ENCODE data around the gene YBX1. TPM values are rescaled to one million over a fixed set of nuclear protein-coding genes. Genes with fewer than 3 reads are reported as not detected.

The YBX1 gene
- total RNA-seq, result 100 to 1,000 TPM; 340 to 372 TPM
- total RNA-seq, result 412 to 502 reads per million in 2 donors

DNA sequence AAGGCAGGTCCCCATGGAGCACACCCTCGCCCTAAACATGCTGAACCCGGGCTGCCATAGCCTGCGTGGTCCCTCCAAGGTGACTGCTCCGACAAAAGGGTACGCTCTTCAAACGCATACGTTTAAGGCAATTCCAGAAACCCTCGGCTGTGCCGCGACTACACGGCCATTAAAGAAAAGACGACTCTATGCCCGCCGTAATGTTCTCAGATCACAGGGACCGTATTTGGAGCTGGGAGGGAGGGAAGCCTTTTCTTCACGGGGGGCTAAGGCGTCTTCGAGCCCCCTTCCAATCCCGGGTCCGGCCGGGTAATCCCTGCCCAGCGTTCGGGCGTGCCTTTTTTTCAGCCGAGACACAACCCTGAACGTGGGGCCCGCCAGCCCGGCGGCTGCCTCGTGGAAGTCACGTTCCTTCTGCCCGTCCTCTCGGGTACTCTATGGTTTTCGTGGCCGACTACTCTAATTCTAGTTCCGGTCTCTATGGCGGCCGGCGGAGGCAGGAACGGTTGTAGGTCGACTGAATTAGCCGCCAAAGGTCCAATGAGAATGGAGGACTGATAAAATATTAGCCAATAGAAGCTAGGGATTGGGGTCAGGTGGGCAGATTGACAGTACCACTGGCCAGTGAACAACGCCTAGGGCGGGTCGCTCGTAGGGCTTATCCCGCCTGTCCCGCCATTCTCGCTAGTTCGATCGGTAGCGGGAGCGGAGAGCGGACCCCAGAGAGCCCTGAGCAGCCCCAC, at the start of gene YBX1:
Gene YBX1, plus strand, starts transcription at position 678 of the 743 bp plus-strand sequence. CDS start 148 bp downstream, outside the sequence.
- H3K9me3 ChIP-seq (ENCODE audit: control insufficient read depth, low read length, poor library complexity, severe bottlenecking), result no peaks in the 10 kb centered on the region

DNA sequence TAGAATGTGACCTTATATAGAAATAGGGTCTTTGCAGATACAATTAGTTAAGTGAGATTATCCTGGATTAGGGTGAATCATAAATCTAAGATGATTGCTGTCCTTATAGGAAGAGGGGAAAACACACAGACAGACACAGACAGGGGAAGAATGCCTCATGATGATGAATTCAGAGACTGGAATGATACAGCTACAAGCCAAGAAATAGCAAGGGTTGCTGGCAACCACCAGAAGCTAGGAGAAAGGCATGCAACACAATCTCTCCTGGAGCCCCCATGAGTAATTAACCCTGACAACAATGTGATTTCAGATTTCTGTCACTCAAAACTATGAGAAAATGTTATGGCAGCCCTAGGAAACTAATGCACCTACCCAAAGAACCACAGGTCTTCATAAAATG, 43.1 kb upstream of the YBX1 start:
- no peaks in the 10 kb centered on the region for H3K4me1 Mint-ChIP-seq
- no peak for ATAC-seq
- no peaks in the 10 kb centered on the region for H3K9me3 ChIP-seq (ENCODE audit: control insufficient read depth, low read length, poor library complexity, severe bottlenecking)
- H3K36me3 Mint-ChIP-seq (ENCODE audit: low read depth), result peaks cover 2% of the 10 kb centered on the region
- H3K4me3 Mint-ChIP-seq, result no peak overlapping the region
- H3K27me3 Mint-ChIP-seq, result no peaks in the 10 kb centered on the region
- H3K27ac Mint-ChIP-seq, result no peak overlapping the region
- DNase-seq, result no peak

More for the DNA sequence above, at the start of gene YBX1:
- Mint-ChIP-seq H3K4me1 (peaks cover 47% of the 10 kb centered on the region), H3K27ac (peak within 1 kb of the TSS; percentile 95), H3K4me3 (peak within 1 kb of the TSS; percentile 96), H3K36me3 (ENCODE audit: low read depth) (peaks cover 9% of the 10 kb centered on the region), H3K27me3 (no peaks in the 10 kb centered on the region)
- ATAC-seq (peak; percentile 92), DNase-seq (peak; percentile 81 to 92 (median 90))

DNA sequence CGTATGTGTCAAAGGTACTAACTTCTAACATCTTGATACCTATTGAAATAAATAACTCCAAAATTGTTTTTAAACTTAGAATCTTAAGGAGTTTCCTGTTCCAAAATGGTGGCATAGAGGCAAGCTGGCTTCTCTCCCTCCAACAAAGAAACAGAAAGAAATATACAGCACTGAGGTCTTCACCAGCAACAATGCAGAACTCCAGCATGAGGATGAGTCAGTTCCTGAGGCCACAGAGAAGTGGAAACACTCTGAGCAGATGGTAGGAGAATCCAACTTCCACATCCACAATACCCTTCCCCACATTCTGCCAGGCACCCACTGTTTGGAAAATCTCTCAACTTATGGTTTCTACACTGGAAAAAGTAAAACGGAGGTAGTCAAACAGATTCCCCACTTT, 36.2 kb upstream of the YBX1 start:
- no peak overlapping the region for H3K4me3 Mint-ChIP-seq

DNA sequence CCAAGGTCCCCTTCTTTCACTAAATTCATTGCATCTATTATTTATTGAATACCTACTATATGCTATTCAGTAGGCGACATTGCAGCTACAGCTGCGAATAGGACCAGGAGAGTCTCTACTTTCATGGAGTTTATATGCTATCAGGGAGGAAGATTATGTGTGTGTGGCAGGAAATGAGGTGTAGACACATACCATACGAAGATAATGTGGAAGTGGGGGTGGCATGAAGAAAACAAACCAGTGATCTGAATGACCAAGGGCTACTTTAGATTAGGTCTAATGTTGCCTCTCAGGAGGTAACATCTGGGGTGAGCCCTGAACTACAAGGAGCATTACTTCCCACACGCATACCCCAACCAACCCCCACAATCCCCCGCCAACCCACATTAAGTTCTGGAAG, 25.0 kb upstream of the YBX1 start:
- H3K27ac Mint-ChIP-seq, result peak overlapping the region; percentile 88
- H3K27me3 Mint-ChIP-seq, result no peaks in the 10 kb centered on the region
- DNase-seq (no peak), ATAC-seq (no peak)
- peaks cover 2% of the 10 kb centered on the region for H3K36me3 Mint-ChIP-seq (ENCODE audit: low read depth)
- H3K9me3 ChIP-seq (ENCODE audit: control insufficient read depth, low read length, poor library complexity, severe bottlenecking), result no peaks in the 10 kb centered on the region
- H3K4me3 Mint-ChIP-seq, result peak overlapping the region; percentile 98
- H3K4me1 Mint-ChIP-seq, result peaks cover 23% of the 10 kb centered on the region

More for the DNA sequence above, 36.2 kb upstream of the YBX1 start:
- Mint-ChIP-seq H3K4me1 (no peaks in the 10 kb centered on the region), H3K36me3 (ENCODE audit: low read depth) (peaks cover 2% of the 10 kb centered on the region), H3K27ac (no peak overlapping the region), H3K27me3 (no peaks in the 10 kb centered on the region)
- DNase-seq (no peak), ATAC-seq (no peak)
- H3K9me3 ChIP-seq (ENCODE audit: control insufficient read depth, low read length, poor library complexity, severe bottlenecking), result no peaks in the 10 kb centered on the region

DNA sequence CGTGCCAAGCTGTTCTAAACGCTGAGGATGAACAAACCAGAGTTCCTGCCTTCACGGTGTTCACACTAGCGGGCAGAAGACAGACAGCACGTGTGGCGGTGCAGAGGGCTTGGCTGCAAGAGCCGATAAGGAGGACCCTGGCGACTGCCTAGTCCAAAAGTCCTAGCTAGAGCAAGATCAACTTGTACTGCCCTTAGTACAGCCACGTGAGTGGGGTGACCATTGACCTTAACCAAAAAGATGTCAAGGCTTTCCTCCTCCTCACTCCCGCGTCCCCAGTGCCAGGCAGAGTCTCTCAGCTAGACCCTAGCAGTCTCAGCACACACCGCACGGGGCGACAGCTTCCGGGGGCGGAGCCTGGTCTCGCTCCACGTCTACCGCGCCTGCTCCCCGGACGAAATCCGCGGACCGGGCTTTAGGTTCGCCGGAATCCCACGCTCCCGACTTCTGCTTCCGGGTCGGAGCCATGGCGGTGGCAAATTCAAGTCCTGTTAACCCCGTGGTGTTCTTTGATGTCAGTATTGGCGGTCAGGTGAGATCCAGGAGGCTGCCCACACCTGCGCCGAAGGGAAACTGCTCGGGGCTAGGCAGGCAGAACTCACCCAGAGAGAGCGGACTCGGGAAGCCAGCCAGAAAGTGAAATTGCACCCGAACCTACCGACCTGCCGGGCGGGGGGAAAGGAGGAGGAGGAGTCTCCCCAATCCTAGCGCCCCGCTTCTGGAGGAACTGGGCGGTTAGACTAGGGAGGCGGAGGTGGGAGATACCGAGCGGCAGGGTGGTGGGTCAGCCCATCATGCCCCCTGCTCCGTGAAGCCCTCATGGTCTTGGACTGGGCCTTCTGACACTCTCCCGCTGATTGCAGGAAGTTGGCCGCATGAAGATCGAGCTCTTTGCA, 24.0 kb upstream of the YBX1 start, which contains the start of gene PPIH:
Gene PPIH, plus strand, starts transcription at position 443 of the 896 bp plus-strand sequence. Its CDS starts 24 bp downstream, at position 467.
- H3K27ac Mint-ChIP-seq, result peak within 1 kb of the TSS; percentile 88
- peak; percentile 87 to 89 (median 89) for DNase-seq
- ATAC-seq, result peak; percentile 99
- peaks cover 23% of the 10 kb centered on the region for H3K4me1 Mint-ChIP-seq
- H3K9me3 ChIP-seq (ENCODE audit: control insufficient read depth, low read length, poor library complexity, severe bottlenecking), result no peaks in the 10 kb centered on the region
- H3K4me3 Mint-ChIP-seq, result peak within 1 kb of the TSS; percentile 98
- no peaks in the 10 kb centered on the region for H3K27me3 Mint-ChIP-seq
- peaks cover 2% of the 10 kb centered on the region for H3K36me3 Mint-ChIP-seq (ENCODE audit: low read depth)

DNA sequence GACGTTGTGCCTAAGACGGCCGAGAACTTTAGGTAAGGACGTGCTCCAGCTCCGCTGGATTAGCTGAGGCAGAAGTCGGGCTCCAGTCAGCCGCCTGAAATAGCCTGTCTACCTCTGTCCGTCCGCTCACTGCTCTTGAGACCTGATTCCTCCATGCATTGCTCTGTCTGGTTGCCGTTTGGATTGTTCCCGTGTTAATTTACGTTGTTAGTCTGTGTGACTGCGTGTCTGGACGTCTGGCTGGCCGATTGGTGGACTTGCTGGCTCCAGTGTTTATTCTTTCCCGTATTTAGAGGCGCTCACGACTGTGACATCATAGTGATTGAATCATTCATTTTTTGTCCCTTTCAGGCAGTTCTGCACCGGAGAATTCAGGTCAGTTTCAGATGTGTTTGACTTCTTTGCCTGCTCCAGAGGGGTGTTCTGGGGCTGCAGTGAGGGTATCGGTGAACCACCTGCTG, 23.3 kb upstream of the YBX1 start:
- H3K4me1 Mint-ChIP-seq, result peaks cover 23% of the 10 kb centered on the region
- H3K27ac Mint-ChIP-seq, result peak overlapping the region; percentile 88
- no peaks in the 10 kb centered on the region for H3K27me3 Mint-ChIP-seq
- ATAC-seq (no peak), DNase-seq (no peak)
- peaks cover 2% of the 10 kb centered on the region for H3K36me3 Mint-ChIP-seq (ENCODE audit: low read depth)
- H3K4me3 Mint-ChIP-seq, result peak overlapping the region; percentile 98
- H3K9me3 ChIP-seq (ENCODE audit: control insufficient read depth, low read length, poor library complexity, severe bottlenecking), result no peaks in the 10 kb centered on the region

DNA sequence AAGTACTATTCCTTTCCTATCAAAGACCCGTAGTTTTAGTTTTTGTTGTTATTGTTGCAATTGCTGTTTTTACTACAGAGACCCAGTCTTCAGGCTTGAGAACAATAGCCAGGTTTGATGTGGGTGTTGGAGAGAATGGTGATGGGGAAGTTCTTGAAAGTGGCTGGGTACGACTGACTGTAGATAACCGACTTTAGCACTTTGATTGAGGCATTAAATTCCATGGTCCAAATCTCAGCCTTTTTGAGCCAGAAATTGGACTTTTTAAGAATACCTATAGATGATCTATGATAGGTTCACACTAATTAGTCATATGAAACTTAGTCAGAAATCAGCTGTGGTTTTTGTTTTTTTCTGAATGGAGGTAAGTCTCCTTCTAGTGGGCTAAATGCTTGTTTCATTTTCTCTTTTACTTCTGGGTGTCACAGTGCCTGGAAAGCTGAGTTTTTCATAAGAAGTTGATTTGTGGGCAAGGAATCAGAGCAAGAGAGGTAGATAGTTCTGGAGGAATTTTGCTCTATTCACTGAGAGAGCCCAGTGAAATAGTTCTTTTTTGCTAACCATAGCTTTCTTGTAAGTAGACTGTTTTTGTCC, 21.2 kb upstream of the YBX1 start:
- Mint-ChIP-seq H3K4me1 (peaks cover 23% of the 10 kb centered on the region), H3K27ac (no peak overlapping the region), H3K27me3 (no peaks in the 10 kb centered on the region), H3K36me3 (ENCODE audit: low read depth) (peaks cover 2% of the 10 kb centered on the region), H3K4me3 (peak overlapping the region; percentile 57)
- H3K9me3 ChIP-seq (ENCODE audit: control insufficient read depth, low read length, poor library complexity, severe bottlenecking), result no peaks in the 10 kb centered on the region
- DNase-seq (no peak), ATAC-seq (no peak)

DNA sequence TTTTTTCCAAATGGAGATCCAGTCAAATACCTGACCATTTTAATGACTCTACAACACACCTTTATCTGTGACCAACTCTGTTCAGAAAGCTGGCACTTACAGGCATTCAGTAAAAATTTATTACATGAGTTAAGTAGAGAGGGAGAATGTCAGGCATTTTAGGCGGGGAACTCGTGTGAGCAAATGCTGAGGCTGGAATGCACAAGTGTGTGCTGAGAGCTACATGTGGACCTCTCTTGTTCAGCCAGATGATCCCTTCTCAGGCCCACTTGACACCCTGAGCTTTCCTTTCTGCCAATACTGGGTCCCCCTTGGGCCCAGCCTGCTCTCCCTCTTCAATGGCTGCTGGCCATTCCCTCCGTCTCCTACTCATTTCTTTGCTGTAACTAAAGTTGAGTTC, 12.3 kb upstream of the YBX1 start:
- DNase-seq (no peak), ATAC-seq (no peak)
- Mint-ChIP-seq H3K36me3 (ENCODE audit: low read depth) (peaks cover 17% of the 10 kb centered on the region), H3K4me1 (peaks cover 3% of the 10 kb centered on the region), H3K4me3 (no peak overlapping the region), H3K27ac (no peak overlapping the region), H3K27me3 (no peaks in the 10 kb centered on the region)
- H3K9me3 ChIP-seq (ENCODE audit: control insufficient read depth, low read length, poor library complexity, severe bottlenecking), result no peaks in the 10 kb centered on the region

DNA sequence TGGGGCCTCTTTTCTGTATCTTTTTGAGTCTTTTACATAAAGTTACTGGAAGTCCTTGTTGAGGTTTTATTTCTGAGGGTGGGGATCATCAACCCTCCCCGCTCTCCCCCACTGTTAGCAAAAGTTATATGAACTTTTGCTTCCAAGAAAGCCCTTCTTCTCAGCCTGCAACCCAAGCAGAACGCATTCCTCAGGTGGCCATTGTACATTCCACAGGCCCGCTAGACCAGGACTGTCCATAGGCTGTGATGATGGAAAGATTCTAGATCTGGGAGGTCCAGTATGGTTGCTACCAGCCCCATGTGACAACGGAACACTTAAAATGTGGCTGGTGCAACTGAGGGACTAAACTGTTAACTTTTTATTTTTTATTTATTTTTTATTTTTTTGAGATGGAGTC, 11.8 kb upstream of the YBX1 start:
- no peaks in the 10 kb centered on the region for H3K9me3 ChIP-seq (ENCODE audit: control insufficient read depth, low read length, poor library complexity, severe bottlenecking)
- Mint-ChIP-seq H3K27ac (no peak overlapping the region), H3K27me3 (no peaks in the 10 kb centered on the region), H3K4me3 (no peak overlapping the region), H3K36me3 (ENCODE audit: low read depth) (peaks cover 17% of the 10 kb centered on the region), H3K4me1 (peaks cover 3% of the 10 kb centered on the region)
- ATAC-seq, result no peak
- DNase-seq, result no peak

DNA sequence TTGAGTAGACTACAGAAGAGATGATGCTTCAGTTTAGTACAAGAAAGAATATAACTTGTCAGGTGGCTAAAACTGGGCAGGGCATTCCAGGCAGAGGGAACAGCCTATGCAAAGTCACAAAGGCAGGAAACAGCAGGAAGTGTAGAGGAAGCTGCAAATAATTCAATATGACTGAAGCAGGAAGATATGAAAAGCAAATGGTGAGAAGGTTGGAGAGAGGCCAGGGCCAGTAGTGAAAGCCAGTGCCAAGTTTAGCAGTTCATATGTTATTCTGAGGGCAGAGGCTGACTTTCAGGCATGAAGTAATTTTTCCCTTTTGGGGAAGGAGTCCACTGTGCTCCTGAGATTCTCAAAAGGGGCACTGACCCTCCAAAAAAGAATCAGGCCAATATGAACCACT, 8.0 kb upstream of the YBX1 start:
- DNase-seq (no peak), ATAC-seq (no peak)
- Mint-ChIP-seq H3K27ac (no peak overlapping the region), H3K4me3 (no peak overlapping the region), H3K4me1 (peaks cover 3% of the 10 kb centered on the region), H3K27me3 (no peaks in the 10 kb centered on the region), H3K36me3 (ENCODE audit: low read depth) (peaks cover 10% of the 10 kb centered on the region)
- H3K9me3 ChIP-seq (ENCODE audit: control insufficient read depth, low read length, poor library complexity, severe bottlenecking), result no peaks in the 10 kb centered on the region

DNA sequence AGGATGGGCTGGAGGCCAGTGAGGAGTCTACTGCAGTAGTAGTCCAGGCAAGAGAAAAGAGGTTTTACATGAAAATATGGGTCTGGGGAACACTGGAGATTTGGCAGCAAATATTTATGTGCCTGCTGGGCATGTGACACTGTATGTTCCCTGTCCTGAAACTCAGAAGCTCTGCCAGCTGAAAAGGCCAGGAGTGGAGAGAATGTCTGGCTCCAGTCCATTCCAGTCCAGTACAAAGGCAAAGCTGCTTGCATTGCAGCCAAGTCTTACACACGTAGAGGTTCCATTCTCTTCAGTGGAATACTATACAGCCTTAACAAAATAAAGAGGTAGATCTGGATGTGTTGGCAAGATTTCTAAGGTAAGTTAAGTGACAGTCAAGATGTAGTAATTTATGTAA, 7.5 kb upstream of the YBX1 start:
- peaks cover 3% of the 10 kb centered on the region for H3K4me1 Mint-ChIP-seq
- ATAC-seq (no peak), DNase-seq (no peak)
- H3K9me3 ChIP-seq (ENCODE audit: control insufficient read depth, low read length, poor library complexity, severe bottlenecking), result no peaks in the 10 kb centered on the region
- H3K27me3 Mint-ChIP-seq, result no peaks in the 10 kb centered on the region
- no peak overlapping the region for H3K27ac Mint-ChIP-seq
- H3K36me3 Mint-ChIP-seq (ENCODE audit: low read depth), result peaks cover 10% of the 10 kb centered on the region
- no peak overlapping the region for H3K4me3 Mint-ChIP-seq

DNA sequence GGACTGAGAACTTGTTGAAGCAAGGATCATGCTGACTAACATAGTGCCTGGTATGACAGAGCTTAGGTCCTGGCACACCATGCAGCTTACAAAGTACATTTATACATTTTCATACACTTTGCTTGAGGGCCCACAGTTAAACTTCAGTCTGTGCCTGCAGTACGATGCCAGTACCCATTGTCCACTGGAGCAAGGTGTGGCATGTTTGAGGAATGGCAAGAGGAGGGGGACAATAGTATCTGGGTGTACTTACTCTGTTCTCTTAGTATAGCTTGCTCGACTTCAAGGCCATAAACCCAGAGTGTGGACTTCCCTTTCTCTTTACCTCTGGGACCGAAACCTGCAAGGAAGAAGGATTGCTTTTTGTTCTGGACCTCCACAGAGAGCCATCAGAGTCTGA, 6.8 kb upstream of the YBX1 start:
- Mint-ChIP-seq H3K27ac (no peak overlapping the region), H3K4me3 (no peak overlapping the region), H3K36me3 (ENCODE audit: low read depth) (peaks cover 10% of the 10 kb centered on the region), H3K27me3 (no peaks in the 10 kb centered on the region), H3K4me1 (peaks cover 9% of the 10 kb centered on the region)
- DNase-seq (no peak), ATAC-seq (no peak)
- no peaks in the 10 kb centered on the region for H3K9me3 ChIP-seq (ENCODE audit: control insufficient read depth, low read length, poor library complexity, severe bottlenecking)

DNA sequence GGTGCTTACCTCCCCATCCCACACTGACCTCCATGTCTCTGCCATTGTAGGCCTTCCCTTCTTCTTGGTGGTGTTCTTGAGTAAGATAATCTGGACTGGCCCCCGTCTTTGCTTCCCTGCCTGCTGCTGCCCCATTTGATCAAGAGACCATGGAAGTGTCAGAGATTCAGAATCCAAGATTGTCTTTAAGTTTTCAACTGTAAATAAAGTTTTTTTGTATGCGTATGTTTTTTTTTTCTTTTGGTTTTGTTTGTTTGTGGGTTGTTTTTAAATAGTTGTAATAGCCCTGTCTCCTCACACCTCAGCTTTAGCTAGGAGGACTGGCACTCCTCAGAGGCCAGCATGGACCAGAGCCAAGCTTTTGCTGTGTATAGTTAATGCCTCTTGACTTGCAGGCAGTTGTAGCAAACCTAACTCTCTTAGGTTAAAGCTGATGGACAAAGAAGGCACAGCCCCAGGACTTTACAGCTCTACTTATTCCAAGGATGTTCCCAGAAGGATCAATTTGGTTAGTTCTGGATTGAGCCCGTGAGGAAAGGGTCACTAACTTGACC, 5.6 kb upstream of the YBX1 start:
- no peak for DNase-seq
- H3K4me3 Mint-ChIP-seq, result no peak overlapping the region
- no peak overlapping the region for H3K27ac Mint-ChIP-seq
- H3K36me3 Mint-ChIP-seq (ENCODE audit: low read depth), result peaks cover 10% of the 10 kb centered on the region
- no peaks in the 10 kb centered on the region for H3K27me3 Mint-ChIP-seq
- H3K9me3 ChIP-seq (ENCODE audit: control insufficient read depth, low read length, poor library complexity, severe bottlenecking), result no peaks in the 10 kb centered on the region
- no peak for ATAC-seq
- H3K4me1 Mint-ChIP-seq, result peaks cover 16% of the 10 kb centered on the region
